Thoracic aorta (tissue), 2 donors: Measurements from ENCODE around the gene OPN1MW2. TPM values are rescaled to one million over a fixed set of nuclear protein-coding genes. Genes with fewer than 3 reads are reported as not detected.
"Not testable (repeated sequence)": the region's sequence is repeated elsewhere in the genome, so short reads cannot be mapped to it uniquely, and the experiment has no call there.

ENCODE experiments used
- ATAC-seq: fragments of 150-250 bp; one replicate; pipeline ENCODE4 v1.8.0; 2017; ENCODE audit warnings: low read depth; ENCODE audit not compliant: insufficient number of reproducible peaks, low FRiP score
- DNase-seq: peaks from one replicate; pipeline ENCODE4 v3.0.0-alpha.2; 2020; ENCODE audit warnings: low spot score
- H3K27ac ChIP-seq, 2 donors: fragments of 200-600 bp; sonication (generic); 1 replicate in 1 of 2; 2 replicates in 1 of 2; pipeline ENCODE4 v1.5.1; 2016; ENCODE audit warnings: mild to moderate bottlenecking in 2 of 2, moderate library complexity in 2 of 2
- H3K27me3 ChIP-seq: fragments of 200-600 bp; sonication (generic); replicated peaks from 2 replicates; pipeline ENCODE4 v1.6.0; 2016; ENCODE audit warnings: mild to moderate bottlenecking; ENCODE audit not compliant: insufficient read depth
- H3K36me3 ChIP-seq: fragments of 200-600 bp; sonication (generic); one replicate; pipeline ENCODE4 v1.5.1; 2016
- H3K4me1 ChIP-seq, 2 donors: fragments of 200-600 bp; sonication (generic); 1 replicate in 1 of 2; 2 replicates in 1 of 2; pipeline versions ENCODE4 v1.5.1 to v1.6.0; 2016; ENCODE audit warnings: low read depth in 2 of 2, mild to moderate bottlenecking in 1 of 2; ENCODE audit not compliant: control insufficient read depth in 1 of 2
- H3K4me3 ChIP-seq: fragments of 200-600 bp; sonication (generic); 2 replicates; pipeline ENCODE4 v1.5.1; 2016; ENCODE audit warnings: mild to moderate bottlenecking
- H3K9me3 ChIP-seq: fragments of 200-600 bp; sonication (generic); 2 replicates; pipeline ENCODE4 v1.5.1; 2016
- total RNA-seq, 2 donors: library from RNA; depleted of rRNA; stranded (reverse); fragments of >200 nt; gene quantifications; one replicate each; pipeline versions ENCODE4 v1.1.0 to v1.2.3, GENCODE V29; 2016

The OPN1MW2 gene
- total RNA-seq, 2 donors from 2014 or later, result not detected

DNA sequence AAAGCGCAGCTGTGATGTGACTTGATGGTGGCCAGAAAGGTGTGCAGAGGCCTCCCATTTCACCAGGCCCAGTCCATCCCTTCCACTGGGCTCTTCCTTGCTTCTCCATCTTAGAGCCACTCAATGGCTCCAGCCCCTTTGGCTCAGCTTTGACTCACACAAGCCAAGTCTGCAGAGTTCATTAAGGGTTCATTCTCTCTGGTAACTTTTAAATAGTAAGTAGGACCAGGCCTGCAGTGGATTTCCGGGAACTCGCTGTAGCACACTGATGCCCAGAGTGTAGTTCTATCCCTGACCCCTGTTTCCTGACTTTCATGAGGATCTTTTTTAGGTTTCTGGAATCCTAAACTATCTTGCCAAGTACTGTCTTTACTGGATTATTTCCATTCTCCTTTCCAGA, 11.9 kb downstream of the OPN1MW2 start:
- not testable (repeated sequence) for H3K4me1 ChIP-seq, ATAC-seq, H3K9me3 ChIP-seq, H3K4me3 ChIP-seq, DNase-seq, H3K27ac ChIP-seq, H3K36me3 ChIP-seq, H3K27me3 ChIP-seq

DNA sequence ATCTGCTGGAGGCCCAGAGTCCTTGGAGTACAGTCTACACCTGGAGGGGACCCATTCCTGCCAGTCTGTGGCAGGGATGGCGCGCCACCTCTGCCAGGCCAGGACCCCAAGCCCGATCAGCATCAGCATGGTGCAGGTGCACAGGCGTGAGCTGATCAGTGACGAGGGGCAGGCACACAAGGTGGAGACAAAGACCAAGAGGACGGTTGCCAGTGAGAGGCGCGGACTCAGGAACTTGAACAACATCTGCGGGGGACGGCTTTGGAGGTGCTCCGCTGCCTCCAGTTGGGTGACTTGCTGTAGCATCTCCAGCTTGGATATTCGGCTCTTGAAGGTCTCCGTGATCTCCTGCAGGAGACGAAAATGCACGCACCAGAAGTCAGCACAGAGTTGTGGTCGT, 14.1 kb downstream of the OPN1MW2 start:
- ATAC-seq, result not testable (repeated sequence)

DNA sequence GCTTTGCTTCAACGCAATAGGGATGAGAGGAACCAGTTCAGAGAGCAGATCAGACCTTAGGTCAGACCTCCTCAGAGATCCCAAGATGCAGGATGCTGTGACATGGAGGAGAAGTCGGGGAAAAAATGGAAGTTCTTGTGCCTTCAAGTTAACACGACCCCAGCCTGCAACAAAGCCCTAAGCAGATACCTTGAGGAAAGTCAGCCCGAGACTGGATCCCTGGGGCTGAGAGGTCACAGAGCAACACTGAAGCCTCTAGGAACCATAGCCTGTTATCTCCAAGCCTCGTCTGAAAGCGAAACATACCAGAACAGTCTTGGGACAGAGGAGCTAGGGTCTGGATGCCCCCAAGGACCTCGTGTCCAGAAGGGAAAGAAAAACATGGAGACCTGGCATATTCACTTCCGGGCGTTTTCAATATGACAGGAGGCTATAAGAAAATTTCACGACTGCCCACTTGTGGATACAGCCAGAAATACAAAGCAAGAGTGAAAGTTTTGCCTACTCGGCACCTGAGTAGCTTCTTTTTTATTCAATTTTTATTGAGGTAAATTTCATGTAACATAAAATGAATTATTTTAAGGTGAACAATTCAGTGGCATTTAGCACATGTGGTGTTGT, 19.5 kb downstream of the OPN1MW2 start:
- not testable (repeated sequence) for DNase-seq, H3K27ac ChIP-seq, ATAC-seq, H3K36me3 ChIP-seq, H3K9me3 ChIP-seq, H3K4me1 ChIP-seq, H3K27me3 ChIP-seq, H3K4me3 ChIP-seq

More for the DNA sequence above, 14.1 kb downstream of the OPN1MW2 start:
- not testable (repeated sequence) for H3K4me1 ChIP-seq, H3K9me3 ChIP-seq, H3K27me3 ChIP-seq, H3K27ac ChIP-seq, DNase-seq, H3K4me3 ChIP-seq, H3K36me3 ChIP-seq

DNA sequence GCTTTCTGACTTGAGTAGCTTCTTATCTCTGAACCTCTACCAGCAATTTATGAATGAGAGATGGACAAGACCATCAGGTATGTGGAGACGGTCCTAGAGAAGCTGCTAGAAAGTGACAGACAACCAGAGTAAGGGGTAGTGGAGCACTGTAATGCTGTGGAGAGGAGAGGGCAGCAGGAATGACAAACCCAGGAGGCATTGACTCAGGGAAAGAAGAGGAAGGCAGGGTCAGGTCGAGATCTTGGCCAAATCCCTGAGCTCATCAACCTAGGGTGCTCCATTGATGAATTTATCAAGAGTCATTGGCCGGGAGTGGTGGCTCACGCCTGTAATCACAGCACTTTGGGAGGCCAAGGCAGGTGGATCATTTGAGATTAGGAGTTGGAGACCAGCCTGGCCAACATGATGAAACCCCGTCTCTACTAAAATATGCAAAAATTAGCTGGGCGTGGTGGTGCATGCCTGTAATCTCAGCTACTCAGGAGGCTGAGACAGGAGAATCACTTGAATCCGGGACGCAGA, 20.5 kb downstream of the OPN1MW2 start:
- H3K27ac ChIP-seq, H3K4me3 ChIP-seq, ATAC-seq, DNase-seq, H3K4me1 ChIP-seq, H3K9me3 ChIP-seq, H3K36me3 ChIP-seq, H3K27me3 ChIP-seq: not testable (repeated sequence)

DNA sequence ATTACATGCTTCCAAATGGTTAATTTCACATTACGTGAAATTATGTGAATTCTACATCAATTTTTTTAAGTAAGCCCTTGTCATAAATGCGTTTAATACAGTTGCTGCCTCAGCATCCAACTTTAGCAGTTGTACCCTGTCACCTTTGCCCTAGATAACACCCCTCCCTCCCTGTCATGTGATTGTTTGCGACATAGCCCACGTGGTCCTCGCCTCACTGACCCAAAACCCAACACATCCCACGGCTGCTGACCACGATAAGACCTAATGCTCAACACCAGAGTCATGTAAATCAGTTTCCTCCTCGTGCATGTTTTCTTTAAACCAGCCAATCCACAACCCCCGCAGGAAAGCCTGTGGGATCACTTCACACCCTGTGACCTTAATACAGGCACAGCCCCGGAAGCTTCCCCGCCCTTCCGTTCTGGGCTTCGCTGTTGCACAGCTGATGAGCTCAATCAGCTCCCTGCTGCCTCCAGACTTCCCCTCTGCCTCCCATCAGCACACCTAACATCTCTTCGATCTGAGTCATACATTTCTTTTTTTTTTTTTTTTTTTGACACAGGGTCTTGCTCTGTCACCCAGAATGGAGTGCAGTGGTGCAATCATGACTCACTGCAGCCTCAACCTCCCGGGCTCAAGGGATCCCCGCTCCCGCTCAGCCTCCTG, 28.0 kb downstream of the OPN1MW2 start:
- not testable (repeated sequence) for ATAC-seq, H3K9me3 ChIP-seq, DNase-seq

DNA sequence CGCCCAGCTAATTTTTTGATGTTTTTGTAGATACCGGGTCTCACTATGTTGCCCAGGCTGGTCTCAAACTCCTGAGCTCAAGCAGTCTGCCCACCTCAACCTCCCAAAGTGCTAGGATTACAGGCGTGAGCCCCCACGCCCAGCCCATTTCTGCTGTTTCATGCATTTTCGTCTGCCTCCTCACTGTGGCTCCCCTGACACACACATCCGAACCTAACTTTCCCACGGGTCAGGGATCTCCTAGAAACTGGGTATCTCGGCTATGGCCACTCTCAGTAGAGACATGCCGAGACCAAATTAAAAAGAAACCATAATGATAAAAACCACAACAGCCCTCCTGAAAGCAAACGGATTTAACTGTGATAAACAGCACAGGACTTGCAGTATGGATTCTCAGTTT, 28.5 kb downstream of the OPN1MW2 start:
- DNase-seq, H3K4me3 ChIP-seq, ATAC-seq, H3K27me3 ChIP-seq, H3K9me3 ChIP-seq, H3K27ac ChIP-seq, H3K36me3 ChIP-seq, H3K4me1 ChIP-seq: not testable (repeated sequence)

More for the DNA sequence above, 28.0 kb downstream of the OPN1MW2 start:
- H3K4me1 ChIP-seq, H3K4me3 ChIP-seq, H3K27ac ChIP-seq, H3K36me3 ChIP-seq, H3K27me3 ChIP-seq: not testable (repeated sequence)

DNA sequence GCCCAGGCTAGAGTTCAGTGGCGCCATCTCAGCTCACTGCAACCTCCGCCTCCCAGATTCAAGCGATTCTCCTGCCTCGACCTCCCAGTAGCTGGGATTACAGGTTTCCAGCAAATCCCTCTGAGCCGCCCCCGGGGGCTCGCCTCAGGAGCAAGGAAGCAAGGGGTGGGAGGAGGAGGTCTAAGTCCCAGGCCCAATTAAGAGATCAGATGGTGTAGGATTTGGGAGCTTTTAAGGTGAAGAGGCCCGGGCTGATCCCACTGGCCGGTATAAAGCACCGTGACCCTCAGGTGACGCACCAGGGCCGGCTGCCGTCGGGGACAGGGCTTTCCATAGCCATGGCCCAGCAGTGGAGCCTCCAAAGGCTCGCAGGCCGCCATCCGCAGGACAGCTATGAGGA, 37.7 kb downstream of the OPN1MW2 start, which contains the start of gene OPN1MW3:
Gene OPN1MW3 (plus strand): TSS at position 301 of the 400 bp plus-strand sequence. CDS start 38 bp downstream, at position 339.
- not testable (repeated sequence) for H3K27ac ChIP-seq, H3K4me1 ChIP-seq, DNase-seq, ATAC-seq, H3K36me3 ChIP-seq, H3K27me3 ChIP-seq, H3K4me3 ChIP-seq, H3K9me3 ChIP-seq

DNA sequence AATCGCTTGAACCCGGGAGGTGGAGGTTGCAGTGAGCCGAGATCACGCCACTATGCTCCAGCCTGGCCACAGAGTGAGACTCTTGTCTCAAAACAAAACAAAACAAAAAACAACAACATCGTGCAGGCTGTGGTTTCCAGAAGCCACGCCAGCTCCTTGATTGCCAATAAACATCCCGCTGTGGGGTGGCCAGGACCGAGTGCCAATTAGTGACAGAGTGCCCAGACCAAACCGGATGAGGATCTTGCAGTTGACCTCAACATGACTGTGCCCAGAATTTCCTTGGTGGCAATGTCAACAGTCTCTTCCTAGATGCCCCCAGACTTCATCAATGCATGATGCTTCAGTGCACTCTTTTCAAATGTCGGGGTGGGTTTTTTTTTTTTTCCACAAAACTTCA, 39.2 kb downstream of the OPN1MW2 start:
- not testable (repeated sequence) for ATAC-seq, DNase-seq, H3K9me3 ChIP-seq, H3K4me1 ChIP-seq, H3K36me3 ChIP-seq, H3K27ac ChIP-seq, H3K27me3 ChIP-seq, H3K4me3 ChIP-seq

DNA sequence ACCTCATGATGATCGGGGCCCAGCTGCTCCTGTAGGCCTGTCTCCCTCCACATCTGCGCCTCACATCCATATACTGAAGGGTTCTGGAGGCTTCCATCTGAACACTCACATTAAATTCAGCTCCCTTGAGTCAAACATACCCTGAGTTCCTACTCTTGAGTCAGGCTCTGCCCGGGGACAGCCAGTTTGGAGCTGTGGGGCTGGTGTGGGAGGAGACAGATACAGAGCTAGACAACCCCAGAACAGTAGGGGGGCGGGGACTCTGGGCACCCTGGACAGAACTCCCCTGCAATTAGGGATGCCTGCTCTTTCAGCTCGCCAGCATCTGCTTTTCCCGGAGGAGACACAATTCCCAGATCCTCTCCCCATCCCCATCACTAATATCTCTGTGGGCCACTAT, 43.5 kb downstream of the OPN1MW2 start:
- not testable (repeated sequence) for H3K4me3 ChIP-seq, DNase-seq, ATAC-seq

DNA sequence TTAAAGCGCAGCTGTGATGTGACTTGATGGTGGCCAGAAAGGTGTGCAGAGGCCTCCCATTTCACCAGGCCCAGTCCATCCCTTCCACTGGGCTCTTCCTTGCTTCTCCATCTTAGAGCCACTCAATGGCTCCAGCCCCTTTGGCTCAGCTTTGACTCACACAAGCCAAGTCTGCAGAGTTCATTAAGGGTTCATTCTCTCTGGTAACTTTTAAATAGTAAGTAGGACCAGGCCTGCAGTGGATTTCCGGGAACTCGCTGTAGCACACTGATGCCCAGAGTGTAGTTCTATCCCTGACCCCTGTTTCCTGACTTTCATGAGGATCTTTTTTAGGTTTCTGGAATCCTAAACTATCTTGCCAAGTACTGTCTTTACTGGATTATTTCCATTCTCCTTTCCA, 49.7 kb downstream of the OPN1MW2 start:
- H3K36me3 ChIP-seq, H3K4me3 ChIP-seq, DNase-seq, H3K27me3 ChIP-seq, ATAC-seq, H3K27ac ChIP-seq, H3K4me1 ChIP-seq, H3K9me3 ChIP-seq: not testable (repeated sequence)

More for the DNA sequence above, 43.5 kb downstream of the OPN1MW2 start:
- not testable (repeated sequence) for H3K9me3 ChIP-seq, H3K36me3 ChIP-seq, H3K27ac ChIP-seq, H3K4me1 ChIP-seq, H3K27me3 ChIP-seq
